Measurements from ENCODE around the gene PPP2R2D. TPM values are rescaled to one million over a fixed set of nuclear protein-coding genes. Genes with fewer than 3 reads are reported as not detected.

PPP2R2D gene
- total RNA-seq, result 35.2 and 37.6 TPM in 2 replicates

DNA sequence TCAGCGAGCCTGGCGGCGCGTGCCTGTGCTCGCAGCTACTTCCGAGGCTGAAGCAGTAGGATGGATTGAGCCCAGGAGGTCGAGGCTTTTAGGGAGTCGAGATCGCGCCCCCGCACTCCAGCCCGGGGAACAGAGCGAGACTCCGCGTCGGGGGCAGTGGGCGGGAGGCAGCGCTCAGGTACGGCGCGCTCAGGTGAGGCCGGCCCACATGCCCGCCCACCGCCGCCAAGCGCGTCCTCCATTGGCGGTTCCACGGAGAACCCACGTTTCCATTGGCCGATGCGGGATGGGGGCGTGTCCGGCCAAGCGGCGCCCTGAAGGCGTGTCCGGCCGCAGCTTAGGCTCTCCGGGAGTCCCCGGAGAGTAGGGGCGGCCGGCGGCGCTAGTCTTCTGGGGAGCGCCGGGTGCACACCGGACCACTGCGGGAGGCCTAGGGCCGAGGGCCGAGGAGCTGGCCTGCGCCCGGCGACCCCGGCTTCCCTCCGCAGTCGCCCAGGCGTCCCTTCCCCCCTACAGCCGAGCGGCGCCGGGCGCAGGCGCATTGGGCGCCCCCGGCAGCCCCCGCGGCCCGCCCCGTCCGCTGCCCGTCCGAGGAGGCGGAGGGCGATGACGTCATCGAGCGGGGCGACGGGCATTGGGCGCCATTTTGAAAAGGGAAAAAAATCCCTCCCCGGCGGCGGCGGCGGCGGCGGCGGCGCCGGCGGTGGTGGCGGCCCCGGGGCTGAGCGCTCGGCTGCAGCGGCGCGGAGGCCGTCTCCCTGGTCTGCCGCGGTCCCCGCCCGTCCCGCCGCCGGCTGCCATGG, at the start of gene PPP2R2D:
TSS of gene PPP2R2D (plus strand) at position 659 of the 803 bp plus-strand sequence. CDS start at position 800, 141 bp downstream.
- intact Hi-C loops (cut with micrococcal nuclease), result loop anchor here (1.0 to 5.0 kb wide), 8 partner anchors 72 to 1788 kb away; partner anchors contain the start of genes C10orf143, INPP5A and LRRC27

DNA sequence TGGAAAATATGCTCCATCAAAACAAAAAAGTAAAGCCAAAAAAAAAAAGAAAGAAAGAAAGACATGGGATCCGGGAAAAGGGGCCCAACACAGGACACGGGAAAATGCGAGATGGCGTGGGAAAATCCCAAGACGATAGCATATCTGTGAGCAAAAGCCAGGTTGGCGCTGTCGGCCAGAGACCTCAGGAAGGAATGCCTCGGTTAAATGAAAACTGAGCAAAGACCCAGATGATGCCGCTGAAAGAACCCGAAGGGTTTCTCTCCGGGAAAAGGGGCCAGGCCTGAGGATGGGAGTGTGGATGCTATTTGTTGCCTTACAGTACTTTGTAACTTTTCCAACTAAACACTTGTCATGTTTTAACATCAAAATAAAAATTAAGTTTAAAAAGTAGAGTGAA, 49.5 kb upstream of the PPP2R2D start:
- intact Hi-C loops (cut with micrococcal nuclease), result no loop called here

DNA sequence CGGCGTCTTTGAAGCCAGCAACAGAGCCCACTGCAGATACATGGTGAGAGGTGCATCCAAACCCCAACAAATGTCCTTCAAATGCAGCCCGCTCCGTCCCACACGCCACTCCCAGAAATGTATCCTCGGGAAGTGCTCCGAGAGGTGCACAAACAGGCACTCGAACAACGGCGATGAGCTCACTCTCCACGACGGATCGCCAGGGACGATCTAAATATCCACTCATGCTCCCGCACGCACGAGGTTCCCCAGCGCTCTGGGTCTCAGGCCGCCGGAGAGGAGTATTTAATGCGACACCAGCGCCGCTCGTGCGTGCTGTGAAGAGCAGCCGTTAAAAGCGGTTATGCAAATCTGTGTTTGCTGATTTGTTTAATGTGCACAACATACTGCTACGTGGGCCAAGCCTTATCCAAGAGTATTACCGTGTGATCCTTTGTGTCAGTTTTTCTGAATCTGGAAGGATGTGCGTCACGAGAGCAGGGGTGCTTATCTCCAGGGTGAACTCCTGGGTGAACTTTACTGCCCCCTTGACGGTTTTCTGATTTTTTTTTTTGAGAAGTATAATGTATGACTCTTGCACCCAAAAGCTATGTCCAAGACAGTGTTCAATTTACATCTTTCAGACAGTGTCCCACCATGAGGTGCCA, 48.5 kb upstream of the PPP2R2D start:
- intact Hi-C loops (cut with micrococcal nuclease), result no loop called here

DNA sequence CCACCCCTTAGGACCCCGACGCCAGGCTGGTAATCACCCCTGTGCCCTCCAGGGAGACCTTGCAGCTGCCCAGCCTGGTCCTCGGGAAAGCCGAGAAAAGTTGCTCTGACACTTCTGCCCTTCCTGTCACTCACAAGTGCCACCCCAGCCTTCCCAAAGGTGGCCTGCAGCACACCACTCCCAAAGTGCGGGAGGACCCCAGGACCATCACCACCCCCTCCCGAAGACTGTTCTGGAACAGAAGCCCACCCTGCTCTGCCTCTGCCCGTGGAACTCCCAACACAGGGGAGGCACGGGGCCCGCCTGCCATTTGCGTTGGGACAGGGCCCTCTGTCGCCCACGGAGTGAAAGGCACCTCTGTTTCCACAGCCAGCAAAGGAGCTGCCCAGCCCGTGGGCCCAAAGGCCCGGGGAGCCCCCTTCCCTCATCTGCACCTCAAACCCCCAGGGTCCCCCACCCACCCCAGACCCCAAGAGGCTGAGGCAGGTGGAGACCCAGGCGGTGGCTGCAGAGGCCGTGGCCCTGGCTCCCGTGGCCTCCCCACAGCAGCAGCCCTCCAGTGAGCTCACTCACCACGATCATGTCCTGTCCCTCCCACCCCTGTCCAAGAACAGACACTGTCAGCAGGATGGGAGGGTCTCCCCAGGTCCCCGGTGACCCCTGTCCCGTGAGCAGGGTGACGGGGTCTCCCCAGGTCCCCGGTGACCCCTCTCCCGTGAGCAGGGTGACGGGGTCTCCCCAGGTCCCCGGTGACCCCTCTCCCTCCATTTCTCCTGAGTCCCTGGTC, 47.8 kb upstream of the PPP2R2D start:
- intact Hi-C loops (cut with micrococcal nuclease), result no loop called here

DNA sequence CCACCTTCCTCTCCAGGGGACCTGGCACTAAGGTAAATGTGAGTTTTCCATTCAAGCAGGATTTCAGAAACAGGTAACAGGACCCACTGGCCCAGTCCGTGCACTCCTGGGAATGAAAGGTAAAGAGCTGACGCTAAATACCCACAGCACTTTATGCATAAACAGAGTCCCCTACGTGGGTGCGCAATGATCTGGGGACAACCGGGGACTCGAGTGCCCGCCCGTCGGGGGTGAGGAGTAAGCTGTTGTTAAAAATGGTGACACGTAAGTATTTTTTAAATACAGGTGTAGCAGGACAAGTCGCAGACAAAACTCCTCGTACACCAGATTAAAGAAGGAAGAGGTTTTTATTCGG, 47.2 kb upstream of the PPP2R2D start:
- intact Hi-C loops (cut with micrococcal nuclease), result no loop called here

DNA sequence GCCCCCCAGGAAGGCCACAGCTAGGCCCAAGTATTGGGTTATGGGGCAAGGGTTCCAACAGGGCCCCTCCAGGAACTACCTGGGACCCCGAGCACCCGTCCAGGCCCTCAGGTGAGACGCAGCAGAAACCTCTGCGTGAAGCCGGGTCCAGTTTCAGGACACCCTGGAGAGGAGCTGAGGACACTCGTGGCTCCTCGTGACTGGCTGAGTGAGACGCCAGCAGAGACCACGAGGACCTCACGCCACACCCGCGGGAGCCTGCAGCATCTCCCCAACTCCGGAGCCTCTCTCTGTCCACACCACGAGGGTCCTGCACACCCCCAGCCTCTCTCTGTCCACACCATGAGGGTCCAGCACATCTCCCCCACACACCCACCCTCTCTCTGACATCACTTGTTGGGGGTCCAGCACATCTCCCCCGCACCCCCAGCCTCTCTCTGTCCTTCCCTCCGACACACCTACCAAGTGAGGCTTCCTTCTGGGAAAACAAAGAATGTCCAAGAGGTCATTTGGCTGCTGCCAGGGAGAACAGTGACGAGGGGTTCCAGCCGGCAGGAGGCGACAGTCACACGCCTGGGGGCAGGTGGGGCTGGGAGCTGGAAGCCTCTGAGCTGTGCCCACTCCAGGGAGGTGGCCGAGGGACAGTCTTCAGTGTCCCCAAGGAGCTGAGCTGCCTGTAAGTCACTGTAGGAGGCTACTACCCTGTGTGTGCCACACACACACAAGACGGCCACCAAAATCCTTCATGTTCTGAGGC, 46.1 kb upstream of the PPP2R2D start:
- intact Hi-C loops (cut with micrococcal nuclease), result no loop called here

DNA sequence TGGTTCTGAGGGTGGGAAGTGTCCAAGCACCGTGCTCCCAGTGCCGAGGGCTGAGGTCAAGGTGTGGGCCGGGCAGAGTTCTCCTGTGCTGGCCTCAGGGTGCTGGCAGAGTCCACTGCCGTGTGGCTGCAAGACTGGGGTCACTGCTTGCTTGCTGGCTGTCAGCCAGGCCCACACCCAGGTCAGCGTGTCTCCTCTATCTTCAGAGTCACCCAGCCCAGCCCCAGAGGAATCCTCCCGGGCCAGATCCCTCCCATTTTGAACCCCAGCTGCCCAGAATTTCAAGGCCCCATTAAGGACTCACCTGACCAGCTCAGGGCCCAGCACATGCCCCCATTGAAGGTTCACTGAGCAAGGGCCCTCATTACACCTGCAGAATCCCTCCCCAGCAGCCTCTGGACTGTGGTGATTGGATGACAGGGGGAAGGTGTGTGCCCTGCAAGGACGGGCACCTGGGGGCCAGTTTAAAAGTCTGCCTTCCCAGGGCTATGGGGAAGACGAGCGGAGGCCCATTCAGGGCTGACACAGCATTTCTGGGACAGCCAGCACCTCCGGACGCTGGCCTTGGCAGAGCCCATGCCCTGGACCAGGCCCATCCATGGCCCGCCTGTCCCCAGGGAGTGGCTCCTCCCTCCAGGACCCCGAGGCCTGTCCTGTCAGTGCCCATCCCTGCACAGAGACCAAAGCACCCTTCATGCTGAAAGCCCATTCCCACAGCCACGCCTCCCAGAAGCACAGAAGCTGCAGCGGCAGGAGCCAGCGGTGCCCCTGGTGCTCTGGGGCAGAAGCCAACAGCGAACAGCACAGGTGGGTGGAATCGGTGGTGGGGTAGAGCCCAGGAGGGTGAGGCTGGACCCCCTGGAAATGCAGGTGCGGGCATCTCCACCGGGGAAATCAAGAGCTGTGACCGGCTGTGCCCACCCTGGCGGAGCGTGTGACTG, 45.1 kb upstream of the PPP2R2D start:
- intact Hi-C loops (cut with micrococcal nuclease), result no loop called here

DNA sequence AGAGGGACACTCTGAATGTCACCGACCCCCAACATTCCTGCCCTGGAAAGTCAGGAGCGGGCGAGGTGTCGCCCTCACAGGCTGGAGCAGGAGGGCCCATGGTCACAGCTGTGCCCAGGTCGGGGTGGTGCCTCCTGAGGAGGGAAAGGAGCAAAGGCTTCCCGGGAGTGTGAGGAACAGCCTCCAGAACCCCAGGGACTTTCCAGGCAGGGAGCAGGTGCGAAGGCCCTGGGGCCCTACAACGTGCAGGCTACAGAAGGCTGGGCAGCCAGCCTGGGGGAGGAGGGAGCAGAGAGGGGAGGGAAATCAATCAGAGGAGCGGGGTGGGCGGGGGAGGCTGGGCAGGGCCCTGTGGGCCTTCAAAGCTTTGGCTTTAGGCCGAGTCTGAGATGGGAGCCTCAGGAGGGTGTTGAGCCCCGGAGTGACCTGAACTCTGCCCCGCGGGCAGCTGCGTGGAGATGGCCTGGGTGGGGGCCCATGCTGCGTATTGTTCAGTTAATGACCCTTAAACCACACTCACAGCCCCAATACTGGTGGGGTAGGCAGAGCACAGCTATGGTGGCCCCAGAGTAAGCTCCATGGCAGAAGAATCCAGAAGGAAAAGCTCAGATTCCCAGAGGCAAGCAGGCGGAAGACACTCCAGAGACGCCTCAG, 44.2 kb upstream of the PPP2R2D start:
- intact Hi-C loops (cut with micrococcal nuclease), result no loop called here

DNA sequence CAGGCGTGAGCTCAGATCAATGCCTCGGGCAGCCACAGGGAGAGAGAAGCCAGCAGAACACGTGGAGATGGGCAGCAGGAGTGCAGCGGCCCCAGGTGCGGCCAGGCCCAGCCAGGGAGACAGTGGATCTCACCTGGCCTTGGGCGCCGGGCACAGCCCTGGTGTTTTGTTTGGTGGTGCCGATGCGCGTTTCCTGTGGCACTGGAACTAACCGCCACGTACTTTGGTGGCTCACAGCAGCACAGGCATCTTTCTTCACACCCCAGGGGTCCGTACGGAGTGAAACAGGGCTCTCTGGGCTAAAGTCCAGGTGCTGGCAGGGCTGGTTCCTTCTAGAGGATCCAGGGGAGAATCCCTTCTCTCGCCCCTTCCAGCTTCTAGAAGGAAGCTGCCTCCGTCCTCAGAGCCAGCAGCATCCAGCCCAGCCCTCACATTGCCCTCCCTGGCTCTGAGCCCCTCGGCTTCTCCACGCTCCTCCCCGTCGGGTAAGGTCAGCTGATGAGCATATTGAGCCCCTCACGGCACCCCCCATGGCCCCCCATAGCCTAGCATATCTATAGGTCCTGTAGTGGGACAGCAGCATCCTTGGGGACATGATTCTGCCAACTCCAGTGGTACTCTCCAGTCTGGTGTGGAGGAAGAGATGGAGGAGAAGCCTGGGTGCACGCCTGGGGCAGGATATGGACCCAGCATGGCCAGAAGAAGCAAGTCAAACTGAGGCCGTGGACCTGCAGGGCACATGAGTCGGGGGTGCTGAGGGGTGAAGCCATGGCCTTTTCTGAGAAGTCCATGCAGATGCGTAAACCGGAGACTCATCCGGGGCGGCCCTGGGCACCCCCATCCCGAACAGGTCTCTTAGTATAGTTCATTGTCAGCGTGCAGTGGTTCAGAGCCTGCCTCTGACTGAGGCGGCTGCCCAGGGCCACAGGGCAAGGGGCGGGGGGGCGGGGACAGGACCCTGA, 43.4 kb upstream of the PPP2R2D start:
- intact Hi-C loops (cut with micrococcal nuclease), result no loop called here

DNA sequence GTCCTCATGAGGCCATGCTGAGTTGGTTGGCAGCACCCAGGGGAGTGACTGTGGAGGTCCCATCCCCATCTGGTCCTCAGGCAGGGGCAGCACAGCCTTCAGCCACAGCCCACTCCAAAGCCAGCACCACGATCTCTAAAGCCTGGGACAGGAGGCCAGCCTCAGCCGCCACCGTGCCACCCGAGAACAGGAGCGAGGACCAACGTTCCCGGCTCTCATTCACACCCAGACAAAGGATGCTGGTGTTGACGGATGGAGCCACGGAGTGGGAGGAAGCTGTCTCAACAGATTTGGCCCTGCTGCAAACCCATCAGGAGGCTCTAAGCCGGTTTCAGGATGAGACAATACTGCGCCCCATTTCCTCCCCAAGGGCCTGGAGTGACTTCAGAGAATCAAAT, 42.7 kb upstream of the PPP2R2D start:
- intact Hi-C loops (cut with micrococcal nuclease), result no loop called here

DNA sequence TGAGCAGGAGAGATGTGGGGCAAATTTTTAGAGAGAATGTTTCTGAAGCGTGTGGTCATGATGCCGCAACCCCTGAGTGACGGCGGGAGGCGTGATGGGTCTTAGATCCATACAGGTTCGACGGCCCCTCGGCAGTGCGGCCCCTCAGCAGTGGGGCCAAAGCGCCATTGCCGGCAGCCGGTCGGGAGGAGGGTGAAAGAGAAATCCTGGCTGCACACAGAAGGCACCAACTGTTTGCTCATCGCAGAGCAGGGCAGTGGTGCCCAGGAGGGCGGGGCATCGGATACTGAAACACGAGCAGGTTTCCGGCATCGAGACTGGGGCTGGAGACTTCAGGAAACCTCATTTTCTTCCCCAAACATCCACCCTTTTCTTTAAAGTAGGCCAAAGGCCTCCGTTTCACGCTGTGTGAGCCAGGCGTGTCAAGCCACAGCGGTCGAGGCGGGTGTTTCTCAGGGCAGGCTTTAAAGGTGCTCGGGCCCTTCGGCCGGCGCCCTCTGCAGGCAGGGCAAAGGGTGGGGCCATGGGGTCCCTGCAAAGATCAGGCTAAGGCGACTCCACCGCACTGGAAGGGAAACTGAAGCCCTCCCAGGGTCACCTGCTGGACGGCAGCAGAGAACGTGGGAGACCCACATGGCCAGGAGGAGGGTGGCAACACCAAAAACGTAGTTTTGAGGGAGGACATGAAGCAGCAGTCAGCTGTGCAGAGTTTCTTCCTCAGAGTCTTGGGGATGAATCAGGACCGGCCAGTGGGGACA, 42.0 kb upstream of the PPP2R2D start:
- intact Hi-C loops (cut with micrococcal nuclease), result no loop called here

DNA sequence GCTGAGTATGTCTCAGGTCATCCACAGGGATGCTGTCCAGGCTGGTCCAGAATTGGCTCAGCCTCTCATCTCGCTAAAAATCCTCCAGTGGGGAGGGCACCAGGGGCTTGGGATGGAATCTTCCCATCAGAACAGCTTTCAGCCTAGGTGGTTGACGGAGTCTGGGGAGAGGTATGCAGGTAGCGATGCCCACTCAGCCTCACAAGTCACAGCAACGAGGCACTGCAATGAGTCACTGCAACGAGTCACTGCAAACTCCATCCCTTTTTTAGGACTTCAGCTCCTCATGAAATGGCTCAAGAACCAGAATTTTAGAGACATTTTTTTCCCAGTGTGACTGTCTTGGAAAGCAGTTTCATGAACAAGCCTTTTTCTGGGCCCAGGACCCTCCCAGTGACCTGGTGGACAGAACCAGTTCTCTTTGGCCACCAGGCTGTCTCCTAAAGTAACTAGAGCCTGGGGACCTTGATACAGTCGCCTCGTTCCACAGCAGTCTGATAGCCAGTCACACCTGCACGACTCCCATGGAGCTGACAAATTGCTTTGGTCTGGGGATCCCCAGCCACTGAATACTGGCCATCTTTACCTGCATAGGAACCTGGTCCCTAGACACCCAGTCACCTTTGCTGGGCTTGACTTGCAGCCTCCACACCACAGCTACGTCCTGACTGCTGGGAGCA, 41.3 kb upstream of the PPP2R2D start:
- intact Hi-C loops (cut with micrococcal nuclease), result no loop called here

DNA sequence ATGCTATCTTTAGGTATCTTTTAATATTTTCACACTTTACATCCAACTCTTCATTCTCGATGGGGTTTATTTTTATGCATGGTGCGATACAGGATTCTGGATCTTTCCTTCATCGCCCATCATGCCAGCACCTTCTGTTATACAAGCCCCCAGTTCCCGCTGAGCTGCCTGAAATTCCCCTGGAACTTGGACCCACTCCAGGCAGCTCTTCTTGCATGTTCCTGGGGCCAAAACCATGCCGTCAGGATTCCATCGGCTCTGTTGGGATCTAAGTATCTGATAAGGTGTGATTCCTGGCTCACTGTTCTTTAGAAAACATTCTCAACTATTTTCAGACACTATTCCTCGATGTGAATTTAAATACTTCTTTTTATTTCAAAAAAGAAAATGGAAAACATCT, 40.5 kb upstream of the PPP2R2D start:
- intact Hi-C loops (cut with micrococcal nuclease), result no loop called here

DNA sequence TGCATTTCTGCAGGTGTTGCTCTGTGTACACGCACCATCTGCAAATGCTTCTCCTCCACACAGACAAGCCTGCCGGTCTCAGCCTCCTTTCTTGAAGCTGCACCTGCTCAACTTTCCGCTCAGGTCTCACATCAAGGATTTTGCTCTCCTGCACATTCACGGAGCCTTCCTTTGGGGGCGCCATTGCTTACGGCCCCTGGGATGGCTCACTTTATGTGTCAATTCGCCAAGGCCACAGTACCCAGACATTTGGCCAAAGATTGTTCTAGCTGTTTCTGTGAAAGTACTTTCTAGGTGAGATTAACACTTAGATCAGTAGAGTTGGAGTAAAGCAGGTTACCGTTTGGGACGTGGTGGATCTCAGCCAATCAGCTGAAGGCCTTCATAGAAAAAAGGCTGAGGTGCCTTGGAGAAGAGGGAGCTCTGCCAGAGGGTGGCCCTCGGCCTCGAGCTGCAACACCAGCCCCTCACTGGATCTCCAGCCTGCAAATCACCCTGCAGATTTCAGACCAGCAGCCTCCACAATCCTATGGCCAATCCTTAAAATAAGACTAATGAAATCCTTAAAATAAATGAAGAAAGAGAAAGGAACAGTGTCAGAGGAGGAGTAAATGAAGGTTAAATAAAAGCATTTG, 39.9 kb upstream of the PPP2R2D start:
- intact Hi-C loops (cut with micrococcal nuclease), result no loop called here

DNA sequence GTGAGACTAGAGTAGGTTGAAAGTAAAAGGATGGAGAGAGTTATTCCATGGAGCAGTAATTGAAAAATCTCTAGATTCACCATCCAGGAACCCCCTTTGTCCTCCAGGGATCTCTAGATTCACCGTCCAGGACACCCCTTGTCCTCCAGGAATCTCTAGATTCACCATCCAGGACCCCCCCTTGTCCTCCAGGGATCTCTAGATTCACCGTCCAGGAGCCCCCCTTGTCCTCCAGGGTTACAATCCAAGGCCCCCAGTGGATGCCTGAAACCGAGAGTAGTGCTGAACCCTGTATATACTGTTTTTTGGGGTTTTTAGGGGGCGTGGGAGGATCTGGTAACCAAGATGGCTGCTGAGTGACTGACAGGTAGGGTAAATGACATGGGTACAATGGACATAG, 38.3 kb upstream of the PPP2R2D start:
- intact Hi-C loops (cut with micrococcal nuclease), result no loop called here

DNA sequence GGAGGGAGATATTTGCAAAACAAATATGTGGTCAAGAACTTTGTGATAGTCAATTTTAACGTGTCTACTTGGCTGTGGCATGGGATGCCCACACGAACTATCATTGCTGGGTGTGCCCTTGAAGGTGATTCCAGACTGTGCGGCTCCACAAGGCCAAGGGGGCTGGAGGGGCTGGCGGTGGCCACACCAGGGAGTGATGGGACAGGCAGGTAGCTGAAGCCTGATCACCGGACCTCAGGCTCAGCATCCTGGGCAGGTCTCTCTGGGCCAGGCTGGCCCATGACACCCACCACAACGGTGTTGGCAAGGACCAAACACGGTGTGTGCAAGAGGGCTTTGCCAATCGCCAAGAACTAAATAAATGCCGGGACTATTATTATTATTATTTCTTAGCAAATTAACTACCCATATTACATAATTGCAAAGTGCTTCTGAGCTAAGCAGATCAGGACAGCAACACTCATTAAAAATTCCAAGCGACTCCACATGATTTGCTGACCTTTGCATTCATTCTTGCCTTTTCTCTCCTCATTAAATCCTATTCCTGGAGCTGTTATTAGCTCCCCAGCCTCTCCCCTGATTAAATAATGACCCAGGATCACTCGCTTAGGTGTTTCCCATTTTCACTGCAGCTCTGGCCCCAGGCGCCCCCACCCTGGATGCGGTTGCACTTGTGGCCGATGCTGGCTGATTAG, 35.4 kb upstream of the PPP2R2D start:
- intact Hi-C loops (cut with micrococcal nuclease), result no loop called here
